Measurements from ENCODE around the gene RALGPS1.

Gene RALGPS1

DNA sequence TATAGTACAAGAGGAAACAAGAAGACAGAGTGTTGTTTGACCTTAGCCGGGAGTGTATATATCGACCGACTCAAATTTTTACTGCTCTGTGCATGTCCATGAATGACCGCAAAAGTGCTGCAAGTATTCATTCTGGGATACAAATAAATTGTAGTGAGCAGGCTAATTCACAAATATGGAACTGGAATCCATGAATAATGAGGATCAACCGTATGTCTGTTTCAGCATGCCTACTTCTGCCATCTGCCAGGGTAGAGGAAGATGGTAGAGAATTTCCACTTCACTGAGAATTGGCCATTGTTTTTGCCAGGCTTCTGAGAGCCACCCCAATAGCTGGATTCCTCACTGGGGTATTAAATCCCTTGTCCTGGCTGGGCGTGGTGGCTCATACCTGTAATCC lies 8.5 kb upstream of the RALGPS1 start:
- H3K4me3 ChIP-seq (ENCODE audit: low read depth, low read length) = no peak overlapping the region
- TF ChIP-seq, protein P1, sequence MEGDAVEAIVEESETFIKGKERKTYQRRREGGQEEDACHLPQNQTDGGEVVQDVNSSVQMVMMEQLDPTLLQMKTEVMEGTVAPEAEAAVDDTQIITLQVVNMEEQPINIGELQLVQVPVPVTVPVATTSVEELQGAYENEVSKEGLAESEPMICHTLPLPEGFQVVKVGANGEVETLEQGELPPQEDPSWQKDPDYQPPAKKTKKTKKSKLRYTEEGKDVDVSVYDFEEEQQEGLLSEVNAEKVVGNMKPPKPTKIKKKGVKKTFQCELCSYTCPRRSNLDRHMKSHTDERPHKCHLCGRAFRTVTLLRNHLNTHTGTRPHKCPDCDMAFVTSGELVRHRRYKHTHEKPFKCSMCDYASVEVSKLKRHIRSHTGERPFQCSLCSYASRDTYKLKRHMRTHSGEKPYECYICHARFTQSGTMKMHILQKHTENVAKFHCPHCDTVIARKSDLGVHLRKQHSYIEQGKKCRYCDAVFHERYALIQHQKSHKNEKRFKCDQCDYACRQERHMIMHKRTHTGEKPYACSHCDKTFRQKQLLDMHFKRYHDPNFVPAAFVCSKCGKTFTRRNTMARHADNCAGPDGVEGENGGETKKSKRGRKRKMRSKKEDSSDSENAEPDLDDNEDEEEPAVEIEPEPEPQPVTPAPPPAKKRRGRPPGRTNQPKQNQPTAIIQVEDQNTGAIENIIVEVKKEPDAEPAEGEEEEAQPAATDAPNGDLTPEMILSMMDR (IDR thresholded peaks at IDR 0.05; ENCODE audit: low read depth, low read length) = no peak

DNA sequence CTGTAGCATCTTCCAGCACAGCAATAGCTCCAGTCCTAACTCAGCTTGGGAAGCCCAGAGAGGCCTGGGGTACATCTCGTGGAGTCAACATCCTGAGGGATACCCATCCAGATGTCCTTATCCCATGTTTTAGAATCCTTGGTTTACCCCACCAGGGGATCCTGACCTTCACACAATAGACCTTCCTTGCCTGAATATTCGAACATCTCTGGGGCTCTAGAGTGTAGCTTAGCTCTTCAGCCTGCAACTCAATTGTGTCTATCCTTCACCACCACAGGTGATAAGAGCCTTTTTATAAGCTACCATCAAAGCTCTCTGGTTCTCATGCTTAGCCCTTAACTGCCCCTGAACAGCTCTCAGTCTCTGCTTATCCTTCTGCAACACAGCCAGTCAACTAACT lies 7.5 kb upstream of the RALGPS1 start:
- TF ChIP-seq, protein P1 (IDR thresholded peaks at IDR 0.05; ENCODE audit: low read depth, low read length) = no peak
- H3K4me3 ChIP-seq (ENCODE audit: low read depth, low read length) = no peak overlapping the region

DNA sequence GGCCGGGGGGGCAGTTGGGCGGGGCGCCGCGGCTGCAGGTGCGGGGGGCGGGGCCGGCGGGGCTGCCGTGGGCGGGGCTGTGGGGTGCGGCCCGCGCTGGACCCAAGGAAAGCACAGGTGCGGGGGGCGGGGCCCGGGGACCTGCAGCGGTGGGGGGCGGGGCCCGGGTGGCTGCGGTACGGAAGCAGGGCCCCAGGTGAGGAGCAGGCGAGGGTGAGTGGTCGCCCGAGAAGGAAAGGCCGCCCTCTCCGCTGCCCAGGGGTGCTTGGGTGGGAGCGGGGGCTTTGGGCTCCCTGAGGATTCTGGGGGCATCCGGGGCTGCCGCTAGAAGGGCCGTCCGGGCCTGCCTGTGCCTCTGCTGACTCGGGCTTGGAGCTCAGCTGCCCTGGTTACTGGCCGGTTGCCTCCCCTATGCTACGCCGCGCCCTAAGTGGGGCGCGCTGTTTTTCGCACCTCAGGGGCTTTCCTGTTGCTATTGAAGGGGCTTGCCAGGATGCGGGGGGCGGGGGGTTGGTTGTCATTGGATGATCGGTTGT lies 767 bp downstream of the RALGPS1 start:
- TF ChIP-seq, protein P1 (IDR thresholded peaks at IDR 0.05; ENCODE audit: low read depth, low read length) = no peak
- no peak overlapping the region for H3K4me3 ChIP-seq (ENCODE audit: low read depth, low read length)

DNA sequence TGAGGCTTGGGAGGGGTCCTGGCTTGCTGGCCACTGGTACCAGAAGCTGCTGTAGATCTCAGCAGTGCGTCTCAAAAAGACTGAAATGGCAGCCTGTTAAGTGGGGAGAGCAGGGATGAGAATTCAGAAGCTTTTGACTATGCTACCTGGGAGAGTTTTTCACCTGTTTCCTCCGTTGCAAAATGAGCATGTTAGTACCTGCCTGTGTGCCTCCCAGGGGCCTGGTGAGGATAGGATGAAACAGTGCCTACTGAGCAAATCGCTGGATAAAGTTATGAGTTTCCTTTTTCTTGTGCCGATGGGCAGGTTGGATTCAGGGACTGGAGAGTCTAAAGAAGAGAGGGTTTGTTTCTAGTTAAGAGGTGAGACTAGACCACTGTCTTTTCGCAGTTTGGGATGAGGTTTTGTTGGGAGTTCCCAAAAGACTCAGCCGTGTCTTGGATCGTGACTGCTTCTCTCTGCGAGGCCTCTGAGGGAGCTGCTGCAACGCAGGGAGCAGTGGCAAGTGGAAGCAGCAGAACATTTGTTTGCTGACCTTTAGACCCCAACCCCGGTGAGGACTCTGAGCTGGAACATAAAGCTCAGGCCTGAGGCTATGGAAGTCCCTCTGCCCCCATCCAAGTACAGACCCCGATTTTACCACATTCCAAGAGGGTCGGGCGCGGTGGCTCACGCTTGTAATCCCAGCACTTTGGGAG lies 1.4 kb downstream of the RALGPS1 start:
- H3K4me3 ChIP-seq (ENCODE audit: low read depth, low read length) = no peak overlapping the region
- TF ChIP-seq, protein P1 (IDR thresholded peaks at IDR 0.05; ENCODE audit: low read depth, low read length) = no peak

DNA sequence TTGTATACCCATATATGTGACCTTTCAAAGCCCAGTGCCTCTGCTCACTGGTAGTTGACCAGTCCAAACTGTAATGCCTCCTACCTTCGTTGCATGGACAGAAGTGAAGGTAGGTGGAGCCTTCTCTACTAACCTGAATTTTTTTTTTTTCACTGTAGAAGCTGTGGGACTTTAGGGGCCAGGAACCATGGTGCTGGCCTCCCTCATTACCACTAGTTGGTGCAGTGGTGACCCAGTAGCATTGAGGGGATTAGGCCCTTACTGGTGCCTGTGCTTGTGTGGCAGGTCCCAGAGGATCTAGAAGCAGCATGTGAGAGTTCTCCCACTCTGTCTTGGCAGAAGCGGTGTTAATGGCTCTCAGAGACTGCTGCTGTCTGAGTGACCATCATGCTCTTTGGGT lies 2.3 kb downstream of the RALGPS1 start:
- TF ChIP-seq, protein P1 (IDR thresholded peaks at IDR 0.05; ENCODE audit: low read depth, low read length) = no peak
- H3K4me3 ChIP-seq (ENCODE audit: low read depth, low read length) = no peak overlapping the region

DNA sequence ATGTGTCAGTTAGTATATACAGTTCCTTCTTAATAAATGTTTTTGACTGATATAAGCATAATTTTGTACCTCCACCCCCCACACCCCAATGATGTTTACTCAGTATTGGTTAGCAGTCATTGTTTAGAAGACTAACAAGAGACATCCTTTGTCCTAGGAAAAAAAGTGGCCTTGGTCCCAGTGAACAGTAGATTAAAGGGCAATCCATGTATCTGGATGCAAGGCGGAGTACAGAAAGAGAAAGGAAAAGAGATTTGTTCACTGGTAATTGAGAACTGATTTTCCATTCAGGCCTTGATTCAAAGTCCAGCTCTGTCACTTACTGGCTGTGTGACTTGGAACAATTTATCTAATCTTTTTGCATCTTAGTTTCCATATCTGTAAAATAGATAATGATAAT lies 4.6 kb downstream of the RALGPS1 start:
- TF ChIP-seq, protein P1 (IDR thresholded peaks at IDR 0.05; ENCODE audit: low read depth, low read length) = no peak
- H3K4me3 ChIP-seq (ENCODE audit: low read depth, low read length) = no peak overlapping the region

DNA sequence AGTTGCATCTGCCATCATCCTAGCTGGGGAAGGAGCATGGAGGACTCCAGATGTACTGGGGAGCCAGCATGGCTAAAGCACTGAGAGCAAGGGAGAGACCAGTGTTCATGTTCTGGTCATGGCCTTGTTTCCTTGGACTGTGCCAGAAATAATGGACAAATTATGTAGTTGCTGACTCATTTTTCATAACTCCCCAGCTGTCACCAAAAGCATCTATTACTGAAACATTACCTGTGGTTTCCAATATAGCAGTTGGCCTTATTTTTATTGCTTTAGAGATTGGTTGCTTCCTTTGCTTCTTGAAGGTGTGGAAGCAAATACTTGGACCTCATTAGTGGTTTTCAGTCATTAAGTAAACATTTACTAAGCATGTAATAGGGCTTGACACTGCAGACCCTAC lies 11.3 kb downstream of the RALGPS1 start:
- TF ChIP-seq, protein P1 (IDR thresholded peaks at IDR 0.05; ENCODE audit: low read depth, low read length) = no peak
- H3K4me3 ChIP-seq (ENCODE audit: low read depth, low read length) = no peak overlapping the region

Measured in WI38 (cell line).